ENCODE results near the gene PPBP.

DNA sequence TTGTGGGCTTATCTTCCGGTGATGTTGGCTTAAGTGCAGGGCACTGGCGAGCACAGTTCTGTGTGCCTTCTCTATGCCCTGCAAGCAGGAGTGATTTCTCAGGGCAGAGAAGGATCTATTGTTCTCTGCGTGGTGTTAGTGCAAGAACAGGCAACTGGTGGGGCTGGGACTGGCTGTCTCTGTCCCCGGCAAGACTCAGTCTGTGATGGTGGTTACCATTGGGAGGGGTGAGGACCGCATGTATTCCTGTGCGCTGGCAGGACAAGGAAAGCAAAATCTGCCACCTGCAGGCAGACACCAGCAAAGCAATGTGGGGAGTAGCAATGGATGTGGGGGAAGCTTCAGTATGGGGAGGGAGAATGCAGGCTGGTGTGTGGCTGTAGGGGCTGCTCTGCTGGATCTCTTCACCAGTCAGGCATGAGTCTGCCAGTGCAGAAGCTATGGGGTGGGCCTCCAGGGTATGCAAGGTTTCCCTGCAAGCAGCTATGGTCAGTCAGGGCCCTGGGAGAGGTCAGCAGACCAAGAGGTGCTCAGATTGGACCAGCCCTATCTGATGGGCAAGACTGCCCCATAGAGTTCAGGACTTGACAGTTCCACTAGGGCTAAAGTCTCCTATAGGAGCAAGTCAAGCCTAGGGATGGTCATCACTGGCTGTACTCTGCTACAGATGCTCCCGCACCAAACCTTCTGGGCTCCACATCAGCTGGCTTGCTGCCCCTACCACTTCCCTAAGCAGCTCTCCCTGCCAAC is 23.0 kb downstream of the PPBP start:
- TF ChIP-seq POLR2A (IDR thresholded peaks at IDR 0.05): no peak
- TF ChIP-seq, protein P1, sequence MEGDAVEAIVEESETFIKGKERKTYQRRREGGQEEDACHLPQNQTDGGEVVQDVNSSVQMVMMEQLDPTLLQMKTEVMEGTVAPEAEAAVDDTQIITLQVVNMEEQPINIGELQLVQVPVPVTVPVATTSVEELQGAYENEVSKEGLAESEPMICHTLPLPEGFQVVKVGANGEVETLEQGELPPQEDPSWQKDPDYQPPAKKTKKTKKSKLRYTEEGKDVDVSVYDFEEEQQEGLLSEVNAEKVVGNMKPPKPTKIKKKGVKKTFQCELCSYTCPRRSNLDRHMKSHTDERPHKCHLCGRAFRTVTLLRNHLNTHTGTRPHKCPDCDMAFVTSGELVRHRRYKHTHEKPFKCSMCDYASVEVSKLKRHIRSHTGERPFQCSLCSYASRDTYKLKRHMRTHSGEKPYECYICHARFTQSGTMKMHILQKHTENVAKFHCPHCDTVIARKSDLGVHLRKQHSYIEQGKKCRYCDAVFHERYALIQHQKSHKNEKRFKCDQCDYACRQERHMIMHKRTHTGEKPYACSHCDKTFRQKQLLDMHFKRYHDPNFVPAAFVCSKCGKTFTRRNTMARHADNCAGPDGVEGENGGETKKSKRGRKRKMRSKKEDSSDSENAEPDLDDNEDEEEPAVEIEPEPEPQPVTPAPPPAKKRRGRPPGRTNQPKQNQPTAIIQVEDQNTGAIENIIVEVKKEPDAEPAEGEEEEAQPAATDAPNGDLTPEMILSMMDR (IDR thresholded peaks at IDR 0.05 in 4 of 5, conservative IDR thresholded peaks at IDR 0.05 in 1 of 5): no peak
